GM12878 (cell line): ENCODE measurements around the gene LAP3. TPM values are rescaled to one million over a fixed set of nuclear protein-coding genes. Genes with fewer than 3 reads are reported as not detected.
A peak's percentile ranks its signal among the peaks of the same experiment; 100 is the strongest.

Source experiments
- ATAC-seq: fragments of 200-7000 bp; cut with Tn5 transposase; 3 replicates; pipeline ENCODE4 v1.9.1; 2020; ENCODE audit warnings: mild to moderate bottlenecking, moderate library complexity
- Bru-seq: library from RNA; stranded (reverse); fragments of 400-500 nt; gene quantifications from one replicate; lab custom pipeline; 2021; lab: Mats Ljungman, UMichigan
- BruChase-seq, 2 experiments: library from RNA; stranded (reverse); fragments of 400-500 nt; gene quantifications; one replicate each; lab custom pipeline; 2021; lab: Mats Ljungman, UMichigan
- BruUV-seq: library from RNA; stranded (reverse); fragments of 400-500 nt; replicated peaks from 2 replicates; lab custom pipeline; 2021; lab: Mats Ljungman, UMichigan
- CTCF ChIA-PET: fragments of 300-600 bp; sonication (Branson Sonifier 250); formaldehyde crosslinking; extraction: SDS; loops from one replicate; lab custom pipeline; 2021; ENCODE audit warnings: inconsistent platforms; lab: Yijun Ruan, JAX
- POLR2A ChIA-PET: fragments of 350-600 bp; formaldehyde crosslinking; extraction: SDS; loops from one replicate; lab custom pipeline; 2021; ENCODE audit warnings: inconsistent platforms; lab: Charles Lee
- RAD21 ChIA-PET: fragments of 300-600 bp; sonication (Branson Sonifier 250); formaldehyde crosslinking; loops from one replicate; lab custom pipeline; 2023; ENCODE audit warnings: antibody characterized with exemption; ENCODE audit not compliant: unreplicated experiment; lab: Charles Lee
- SMC1A ChIA-PET: fragments of 300-600 bp; sonication (Branson Sonifier 250); formaldehyde crosslinking; loops from one replicate; lab custom pipeline; 2023; ENCODE audit not compliant: unreplicated experiment, uncharacterized antibody; lab: Charles Lee
- DNase-seq: peaks from one replicate; pipeline ENCODE4 v3.0.0-alpha.2; 2011; ENCODE audit warnings: low read depth, low spot score
- FAIRE-seq: peaks from 3 replicates; lab custom pipeline; 2011; peaks lifted over from hg19 to GRCh38; lab: Jason Lieb, UNC
- H2AFZ ChIP-seq: 2 replicates; pipeline ENCODE4 v1.6.0; 2011; ENCODE audit warnings: low read depth, low read length, control low read depth; ENCODE audit not compliant: control insufficient read depth
- H3K27ac ChIP-seq: 2 replicates; pipeline ENCODE4 v1.5.1; 2011; ENCODE audit warnings: control low read depth; ENCODE audit not compliant: control insufficient read depth, insufficient read depth
- H3K27me3 ChIP-seq, 2 experiments: replicated peaks in 1 of 2; 2 replicates each; pipeline versions ENCODE4 v1.6.0 to v1.6.1; 2011; ENCODE audit warnings: low read length in 1 of 2; ENCODE audit not compliant: control insufficient read depth in 2 of 2, insufficient read depth in 2 of 2
- H3K36me3 ChIP-seq, 2 experiments: 2 replicates each; pipeline ENCODE4 v1.5.1; 2011; ENCODE audit warnings: low read length in 1 of 2; ENCODE audit not compliant: control insufficient read depth in 2 of 2, insufficient read depth in 2 of 2
- H3K4me1 ChIP-seq: 2 replicates; pipeline ENCODE4 v1.6.1; 2011; ENCODE audit warnings: mild to moderate bottlenecking, low read length, moderate library complexity, mixed read lengths; ENCODE audit not compliant: control insufficient read depth, insufficient read depth
- H3K4me2 ChIP-seq: 2 replicates; pipeline ENCODE4 v1.6.0; 2011; ENCODE audit warnings: control low read depth; ENCODE audit not compliant: control insufficient read depth, insufficient read depth
- H3K4me3 ChIP-seq: fragments of 200-600 bp; sonication (generic); 2 replicates; pipeline ENCODE4 v1.5.1; 2016
- H3K79me2 ChIP-seq: 2 replicates; pipeline ENCODE4 v1.6.0; 2011; ENCODE audit warnings: low read length; ENCODE audit not compliant: control insufficient read depth, insufficient read depth
- H3K9ac ChIP-seq: 2 replicates; pipeline ENCODE4 v1.8.0; 2011; ENCODE audit warnings: low read length, control low read depth, mixed read lengths; ENCODE audit not compliant: control insufficient read depth, insufficient read depth
- H3K9me3 ChIP-seq: replicated peaks from 3 replicates; pipeline ENCODE4 v1.5.1; 2011; ENCODE audit warnings: mild to moderate bottlenecking, low read length; ENCODE audit not compliant: control insufficient read depth, insufficient read depth
- H4K20me1 ChIP-seq: 2 replicates; pipeline ENCODE4 v1.6.0; 2011; ENCODE audit not compliant: control insufficient read depth, insufficient read depth
- CEBPB ChIP-seq, 2 experiments: fragments of 150-350 bp in 1 of 2; IDR thresholded peaks; 2 replicates each; pipeline ENCODE4 v1.6.1; 2012 to 2014; ENCODE audit warnings: low read depth in 2 of 2, low read length in 2 of 2, borderline replicate concordance in 1 of 2, inconsistent platforms in 1 of 2
- ETV6 ChIP-seq, 2 experiments: fragments of 450-650 bp in 1 of 2; IDR thresholded peaks in 1 of 2; conservative IDR thresholded peaks in 1 of 2; 2 replicates each; pipeline ENCODE4 v1.6.1; 2014; ENCODE audit warnings: antibody characterized with exemption in 1 of 2, borderline replicate concordance in 1 of 2, low read depth in 1 of 2, mild to moderate bottlenecking in 1 of 2, moderate library complexity in 1 of 2
- HDGF ChIP-seq: fragments of 450-650 bp; IDR thresholded peaks from 2 replicates; pipeline ENCODE4 v1.6.1; 2016; ENCODE audit warnings: antibody characterized with exemption
- IKZF1 ChIP-seq: fragments of 450-650 bp; conservative IDR thresholded peaks from 2 replicates; pipeline ENCODE4 v1.6.1; 2017; ENCODE audit warnings: antibody characterized with exemption, mild to moderate bottlenecking
- IKZF2 ChIP-seq, 2 experiments: fragments of 450-650 bp; IDR thresholded peaks; 2 replicates each; pipeline ENCODE4 v1.6.1; 2017; ENCODE audit warnings: mild to moderate bottlenecking in 2 of 2, moderate library complexity in 2 of 2
- JUND ChIP-seq: IDR thresholded peaks from 2 replicates; pipeline ENCODE4 v1.6.1; 2012; ENCODE audit warnings: low read depth, mild to moderate bottlenecking, low read length, improper control_type of control experiment, moderate library complexity
- KDM1A ChIP-seq: fragments of 200-600 bp; sonication (generic); IDR thresholded peaks from 2 replicates; pipeline ENCODE4 v1.6.1; 2016; ENCODE audit warnings: borderline replicate concordance
- MEF2B ChIP-seq: fragments of 450-650 bp; IDR thresholded peaks from 2 replicates; pipeline ENCODE4 v1.6.1; 2018; ENCODE audit warnings: mild to moderate bottlenecking, moderate library complexity; ENCODE audit not compliant: partially characterized antibody, poor library complexity, severe bottlenecking
- MTA3 ChIP-seq: IDR thresholded peaks from 2 replicates; pipeline ENCODE4 v1.6.1; 2012; ENCODE audit warnings: low read length, inconsistent platforms, borderline replicate concordance
- POLR2A ChIP-seq: IDR thresholded peaks from 2 replicates; pipeline ENCODE4 v1.6.1; 2011; ENCODE audit warnings: low read depth, mild to moderate bottlenecking, low read length
- POU2F2 ChIP-seq: IDR thresholded peaks from 3 replicates; pipeline ENCODE4 v1.6.1; 2011; ENCODE audit warnings: low read depth, mild to moderate bottlenecking, low read length, borderline replicate concordance
- RELA ChIP-seq: fragments of 450-650 bp; IDR thresholded peaks from 2 replicates; pipeline ENCODE4 v1.8.0; 2014; ENCODE audit warnings: borderline replicate concordance; ENCODE audit not compliant: partially characterized antibody
- SREBF2 ChIP-seq: IDR thresholded peaks from 2 replicates; pipeline ENCODE4 v1.6.1; 2012; ENCODE audit warnings: mild to moderate bottlenecking, low read length
- ZBED1 ChIP-seq: IDR thresholded peaks from 2 replicates; pipeline ENCODE4 v1.6.1; 2016; ENCODE audit warnings: borderline replicate concordance
- WGBS: methylation state at CpG from one replicate; pipeline ENCODE4 v1.1.6; 2016; ENCODE audit warnings: low lambda C conversion rate; ENCODE audit not compliant: insufficient replicate concordance, insufficient coverage; ENCODE audit errors: missing lambda C conversion rate; 5-methylcytosine and 5-hydroxymethylcytosine counted together
- in situ Hi-C: fragments of 300-500 bp; cut with MboI; formaldehyde crosslinking; loops from 9 replicates; pipeline ENCODE4 v1.14.3; 2018; ENCODE audit warnings: mixed read lengths
- intact Hi-C: fragments of 100-400 bp; cut with micrococcal nuclease; formaldehyde crosslinking; loops from one replicate; pipeline ENCODE4 v1.14.2; 2022; ENCODE audit not compliant: unreplicated experiment
- long read RNA-seq, 2 experiments: library from polyadenylated mRNA; unstranded; transcript quantifications; one replicate each; pipeline ENCODE4 v2.0.0, GENCODE V29; 2019 to 2020
- polyA minus RNA-seq, 3 experiments: library from RNA; depleted of rRNA, polyadenylated mRNA; stranded (reverse); fragments of >200 nt; gene quantifications; 2 replicates each; pipeline ENCODE4 v1.2.3, GENCODE V29; 2011
- polyA plus RNA-seq, 11 experiments: library from polyadenylated mRNA; depleted of rRNA in 4 of 11; unstranded in 6 of 11; stranded (reverse) in 5 of 11; fragments of >200 nt; fragmentation: Nextera tagmentation in 4 of 11; fragmentation: Illumina TruSeq in 1 of 11; extraction: Ambion mirVana in 4 of 11; extraction: Trizol in 1 of 11; gene quantifications; 1 replicate in 1 of 11; 2 replicates in 10 of 11; pipeline versions ENCODE4 v1.2.1 to v1.2.3, GENCODE V29; 2011 to 2016; ENCODE audit warnings: inconsistent platforms in 2 of 11, missing spikeins in 2 of 11, low read depth in 1 of 11
- total RNA-seq, 4 experiments: library from RNA; depleted of rRNA in 3 of 4; stranded (reverse); fragments of >200 nt in 3 of 4; fragmentation: Illumina TruSeq in 1 of 4; extraction: Trizol in 1 of 4; gene quantifications; 2 replicates each; pipeline versions ENCODE4 v1.2.1 to v1.2.3, GENCODE V29; 2013 to 2021
- TF ChIP-seq, protein P1 (sequence below): IDR thresholded peaks from 2 replicates; pipeline ENCODE4 v1.6.1; 2011; ENCODE audit warnings: mild to moderate bottlenecking, low read depth, low read length, moderate library complexity; ENCODE audit not compliant: insufficient replicate concordance

The LAP3 gene
- total RNA-seq (2013; cell fraction: nucleolus; rRNA removed), result 88.9 and 91.1 TPM in 2 replicates
- 168 and 206 TPM in 2 replicates for total RNA-seq (2014; rRNA removed)
- total RNA-seq (2014; rRNA removed; fragmentation: Illumina TruSeq; extraction: Trizol), result 217 and 228 TPM in 2 replicates
- total RNA-seq (2021), result 134 and 135 TPM in 2 replicates
- polyA plus RNA-seq (2011; ENCODE audit: low read depth), result 145 TPM
- 202 and 218 TPM in 2 replicates for polyA plus RNA-seq (2011; rRNA removed)
- polyA plus RNA-seq (2011; cell fraction: cytosol; rRNA removed), result 140 and 153 TPM in 2 replicates
- 109 and 118 TPM in 2 replicates for polyA plus RNA-seq (2011; cell fraction: nucleus; rRNA removed)
- 148 and 170 TPM in 2 replicates for polyA plus RNA-seq (2012)
- 210 and 227 TPM in 2 replicates for polyA plus RNA-seq (2014; fragmentation: Illumina TruSeq; extraction: Trizol)
- 100 to 1,000 TPM; 153 to 206 TPM for polyA plus RNA-seq (2014; fragmentation: Nextera tagmentation; extraction: Ambion mirVana)
- polyA plus RNA-seq (2014; rRNA removed), result 131 and 154 TPM in 2 replicates
- 100 to 1,000 TPM; 245 to 249 TPM for polyA plus RNA-seq (2016; fragmentation: Nextera tagmentation; extraction: Ambion mirVana)
- 141 and 160 TPM in 2 replicates for polyA minus RNA-seq (2011; rRNA and poly(A)+ RNA removed)
- polyA minus RNA-seq (2011; cell fraction: cytosol; rRNA and poly(A)+ RNA removed), result 60.9 and 81.1 TPM in 2 replicates
- 52.6 and 83.4 TPM in 2 replicates for polyA minus RNA-seq (2011; cell fraction: nucleus; rRNA and poly(A)+ RNA removed)
- Bru-seq, nascent RNA, result percentile 94 among the genes with signal in this experiment
- percentile 91 among the genes with signal in this experiment for BruChase-seq, experiment 1, labeled RNA remaining after a 6-hour chase
- BruChase-seq, experiment 2, labeled RNA remaining after a 2-hour chase, result percentile 89 among the genes with signal in this experiment
- long read RNA-seq, experiment 1, transcript LAP3-201 (13 exons, 2,213 nt), result major isoform, 355 of 384 reads
- long read RNA-seq, experiment 1, partial matches to known transcripts, result 15 of 384 reads
- long read RNA-seq, experiment 1, other reads (novel, unspliced or antisense), result 13 of 384 reads
- long read RNA-seq, experiment 2, transcript LAP3-201 (13 exons, 2,213 nt), result major isoform, 2,816 of 2,965 reads
- long read RNA-seq, experiment 2, transcript LAP3-208 (4 exons, 689 nt), result minor isoform, 6 of 2,965 reads
- long read RNA-seq, experiment 2, partial matches to known transcripts, result 89 of 2,965 reads
- long read RNA-seq, experiment 2, other reads (novel, unspliced or antisense), result 54 of 2,965 reads

DNA sequence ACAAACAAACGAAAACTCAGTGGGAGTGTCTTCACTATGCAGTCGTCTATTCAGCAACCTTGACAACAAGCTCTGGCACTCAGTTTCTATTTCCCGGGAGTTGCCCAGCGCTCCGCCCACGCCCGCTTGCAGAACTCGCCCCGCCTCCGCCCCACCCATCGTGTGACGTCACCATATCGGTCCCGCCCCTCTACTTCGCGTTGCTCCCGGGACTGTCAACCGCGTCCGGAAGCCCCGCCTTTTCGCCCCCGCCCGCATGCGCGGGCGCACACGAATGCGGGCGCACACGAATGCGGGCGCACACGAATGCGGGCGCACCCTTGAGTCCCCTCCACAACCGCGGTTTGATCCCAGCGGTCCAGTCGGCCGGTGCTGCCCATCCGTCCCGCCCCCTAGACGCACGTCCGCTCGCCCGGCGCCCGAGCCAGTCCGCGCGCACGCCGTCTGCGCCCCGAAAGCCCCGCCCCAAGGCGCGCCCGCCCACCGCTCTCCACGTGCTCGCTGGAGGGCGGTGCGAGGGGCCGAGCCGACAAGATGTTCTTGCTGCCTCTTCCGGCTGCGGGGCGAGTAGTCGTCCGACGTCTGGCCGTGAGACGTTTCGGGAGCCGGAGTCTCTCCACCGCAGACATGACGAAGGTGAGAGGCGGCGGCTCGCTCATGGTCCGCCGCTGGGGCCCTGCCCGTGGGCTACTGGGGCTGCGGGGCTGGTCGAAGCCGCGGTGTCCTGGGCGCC is at the start of gene LAP3:
Gene LAP3 (plus strand): TSS at position 267 of the 733 bp plus-strand sequence. CDS start 268 bp downstream, at position 535.
- SMC1A ChIA-PET, result interaction anchor here (0.6 to 2.2 kb wide), 4 partner anchors 18 to 231 kb away, joined by 5 to 9 read pairs (median 5); no protein-coding TSS in a partner anchor
- Histone ChIP-seq H3K27ac (peak within 1 kb of the TSS; percentile 96), H3K27me3 (no peaks in the 10 kb centered on the region), H3K4me1 (peaks cover 7% of the 10 kb centered on the region), H3K4me2 (peak within 1 kb of the TSS; percentile 73), H3K79me2 (peaks cover 39% of the 10 kb centered on the region), H4K20me1 (no peaks in the 10 kb centered on the region), H3K36me3 (peaks cover 2% of the 10 kb centered on the region in 2 experiments; a peak in 2 of 4 replicates), H3K9ac (peak within 1 kb of the TSS; percentile 95), H2AFZ (peak within 1 kb of the TSS; percentile 48), H3K4me3 (peak within 1 kb of the TSS; percentile 97), H3K9me3 (no peaks in the 10 kb centered on the region)
- ATAC-seq, result peak; percentile 90
- CTCF ChIA-PET, result interaction anchor here (1.2 kb wide), 3 partner anchors 28 to 38 kb away, joined by 4 to 7 read pairs (median 5); no protein-coding TSS in a partner anchor
- under 1% methylated on average over 86 of the region's 91 CpGs for WGBS
- POLR2A ChIA-PET, result interaction anchor here (0.6 to 2.1 kb wide), 12 partner anchors 18 to 443 kb away, joined by 3 to 17 read pairs (median 3); partner anchors contain the start of genes DCAF16 and MED28
- in situ Hi-C loops (loop anchor here (10.0 kb wide), 1 partner anchor 448 kb away; the partner anchor contains the start of gene LCORL), intact Hi-C loops (loop anchor here (1.0 to 5.0 kb wide), 5 partner anchors 28 to 444 kb away; partner anchors contain the start of genes DCAF16, LCORL, MED28 and NCAPG)
- peak; percentile 91 for DNase-seq
- peak; percentile 96 for FAIRE-seq
- no TSS peak for BruUV-seq
- RAD21 ChIA-PET, result interaction anchor here (1.0 to 2.0 kb wide), 5 partner anchors 18 to 233 kb away, joined by 3 to 8 read pairs (median 5); partner anchors contain the start of genes DCAF16 and MED28
- TF ChIP-seq HDGF (peak; percentile 17), POU2F2 (peak; percentile 93), ZBED1 (no peak), IKZF1 (peak; percentile 52), MTA3 (no peak), POLR2A (peak; percentile 99), ETV6 (conservative IDR thresholded peaks at IDR 0.05 in 1 of 2, IDR thresholded peaks at IDR 0.05 in 1 of 2; ENCODE audit: borderline replicate concordance in 1 of 2, low read depth in 1 of 2) (no peak), RELA (peak; percentile 53), JUND (0 out of 2 replicates have a peak, but pooled peaks have one; percentile 51), SREBF2 (no peak; the same call in 1 of the 2 replicates), IKZF2 (IDR thresholded peaks at IDR 0.05) (no peak), CEBPB (IDR thresholded peaks at IDR 0.05; ENCODE audit: borderline replicate concordance in 1 of 2, low read depth in 2 of 2, low read length in 2 of 2) (no peak), MEF2B (peak; percentile 10), KDM1A (no peak)
- TF ChIP-seq, protein P1, sequence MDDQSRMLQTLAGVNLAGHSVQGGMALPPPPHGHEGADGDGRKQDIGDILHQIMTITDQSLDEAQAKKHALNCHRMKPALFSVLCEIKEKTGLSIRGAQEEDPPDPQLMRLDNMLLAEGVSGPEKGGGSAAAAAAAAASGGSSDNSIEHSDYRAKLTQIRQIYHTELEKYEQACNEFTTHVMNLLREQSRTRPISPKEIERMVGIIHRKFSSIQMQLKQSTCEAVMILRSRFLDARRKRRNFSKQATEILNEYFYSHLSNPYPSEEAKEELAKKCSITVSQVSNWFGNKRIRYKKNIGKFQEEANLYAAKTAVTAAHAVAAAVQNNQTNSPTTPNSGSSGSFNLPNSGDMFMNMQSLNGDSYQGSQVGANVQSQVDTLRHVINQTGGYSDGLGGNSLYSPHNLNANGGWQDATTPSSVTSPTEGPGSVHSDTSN, result no peak
